WERI-Rb-1 (cell line): ENCODE measurements around the gene BFSP2.

Experiments
- DNase-seq: peaks from one replicate; pipeline ENCODE4 v3.0.0-alpha.2; 2020
- H3K27ac ChIP-seq: fragments of 250-450 bp; sonication (Bioruptor Pico); 2 replicates; pipeline ENCODE4 v1.5.1; 2020; ENCODE audit warnings: mild to moderate bottlenecking, moderate library complexity
- H3K27me3 ChIP-seq: fragments of 250-450 bp; sonication (Bioruptor Pico); 2 replicates; pipeline ENCODE4 v1.5.1; 2021; ENCODE audit warnings: mild to moderate bottlenecking, low read depth, moderate library complexity; ENCODE audit not compliant: insufficient read depth, severe bottlenecking
- H3K36me3 ChIP-seq: fragments of 250-450 bp; sonication (Bioruptor Pico); 2 replicates; pipeline ENCODE4 v1.5.1; 2020; ENCODE audit warnings: mild to moderate bottlenecking, moderate library complexity
- H3K4me3 ChIP-seq: 2 replicates; pipeline ENCODE4 v1.5.1; 2011; ENCODE audit warnings: low read depth, mild to moderate bottlenecking, control low read depth, low read length
- H3K9me3 ChIP-seq: fragments of 250-450 bp; sonication (Bioruptor Pico); 2 replicates; pipeline ENCODE4 v1.5.1; 2021; ENCODE audit warnings: mild to moderate bottlenecking, moderate library complexity; ENCODE audit not compliant: severe bottlenecking
- TF ChIP-seq, protein P1 (sequence below): IDR thresholded peaks from 2 replicates; pipeline ENCODE4 v1.5.1; 2011; ENCODE audit warnings: low read depth, mild to moderate bottlenecking, control low read depth, inconsistent platforms, low read length

Gene BFSP2

DNA sequence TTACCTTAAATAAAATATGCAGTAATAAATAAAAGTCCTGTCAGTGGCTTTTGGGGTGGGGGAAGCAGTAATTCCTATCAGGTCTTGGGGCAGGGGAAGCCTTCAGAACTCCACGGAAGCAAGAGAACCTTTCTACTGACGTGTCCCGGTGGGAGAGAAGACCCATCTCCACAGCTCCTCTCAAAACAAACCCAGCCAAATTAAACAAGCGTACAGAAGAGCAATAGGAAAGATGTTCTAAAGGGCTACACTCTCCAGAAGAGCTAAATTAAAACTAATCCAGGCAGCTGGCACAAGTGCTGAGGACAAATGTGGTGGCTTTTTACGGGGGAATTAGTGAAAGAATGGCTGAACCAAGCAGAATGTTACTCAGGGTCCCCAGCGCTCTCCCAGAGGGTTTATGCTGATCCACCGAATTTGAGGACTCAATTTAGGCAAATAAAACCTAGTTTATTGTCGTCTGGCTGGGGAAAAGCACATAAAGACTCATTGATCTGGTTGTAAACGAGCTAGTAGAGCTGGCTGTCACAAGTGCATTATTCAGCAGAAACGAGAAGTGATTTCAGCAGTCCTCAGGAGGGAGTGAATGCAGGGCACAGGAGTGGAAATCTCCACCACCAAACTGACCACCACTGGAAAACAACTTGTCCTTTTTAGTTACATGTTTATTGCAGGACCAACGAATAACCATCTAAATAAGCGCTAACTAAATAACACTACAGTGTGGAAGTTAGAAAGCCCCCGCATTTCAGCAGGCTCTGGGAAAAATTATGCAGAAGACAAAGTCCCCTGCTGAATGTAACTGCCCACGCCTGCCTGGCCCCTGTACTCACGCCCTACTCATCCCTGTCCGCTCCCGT, 13.5 kb downstream of the BFSP2 start:
- DNase-seq: no peak
- no peak overlapping the region for H3K27ac ChIP-seq
- TF ChIP-seq, protein P1, sequence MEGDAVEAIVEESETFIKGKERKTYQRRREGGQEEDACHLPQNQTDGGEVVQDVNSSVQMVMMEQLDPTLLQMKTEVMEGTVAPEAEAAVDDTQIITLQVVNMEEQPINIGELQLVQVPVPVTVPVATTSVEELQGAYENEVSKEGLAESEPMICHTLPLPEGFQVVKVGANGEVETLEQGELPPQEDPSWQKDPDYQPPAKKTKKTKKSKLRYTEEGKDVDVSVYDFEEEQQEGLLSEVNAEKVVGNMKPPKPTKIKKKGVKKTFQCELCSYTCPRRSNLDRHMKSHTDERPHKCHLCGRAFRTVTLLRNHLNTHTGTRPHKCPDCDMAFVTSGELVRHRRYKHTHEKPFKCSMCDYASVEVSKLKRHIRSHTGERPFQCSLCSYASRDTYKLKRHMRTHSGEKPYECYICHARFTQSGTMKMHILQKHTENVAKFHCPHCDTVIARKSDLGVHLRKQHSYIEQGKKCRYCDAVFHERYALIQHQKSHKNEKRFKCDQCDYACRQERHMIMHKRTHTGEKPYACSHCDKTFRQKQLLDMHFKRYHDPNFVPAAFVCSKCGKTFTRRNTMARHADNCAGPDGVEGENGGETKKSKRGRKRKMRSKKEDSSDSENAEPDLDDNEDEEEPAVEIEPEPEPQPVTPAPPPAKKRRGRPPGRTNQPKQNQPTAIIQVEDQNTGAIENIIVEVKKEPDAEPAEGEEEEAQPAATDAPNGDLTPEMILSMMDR: no peak
- H3K27me3 ChIP-seq: no peaks in the 10 kb centered on the region
- no peak overlapping the region for H3K4me3 ChIP-seq
- H3K9me3 ChIP-seq: no peaks in the 10 kb centered on the region
- H3K36me3 ChIP-seq: no peaks in the 10 kb centered on the region

DNA sequence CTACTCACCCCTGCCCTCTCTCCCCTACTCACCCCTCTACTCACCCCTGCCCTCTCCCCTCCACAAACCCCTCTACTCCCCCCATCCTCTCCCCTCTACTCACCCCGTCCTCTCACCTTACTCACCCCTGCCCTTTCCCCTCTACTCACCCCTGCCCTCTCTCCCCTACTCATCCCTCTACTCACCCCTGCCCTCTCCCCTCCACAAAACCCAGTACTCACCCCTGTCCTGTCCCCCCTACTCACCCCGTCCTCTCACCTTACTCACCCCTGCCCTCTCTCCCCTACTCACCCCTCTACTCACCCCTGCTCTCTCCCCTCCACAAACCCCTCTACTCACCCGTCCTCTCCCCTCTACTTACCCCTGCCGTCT, 14.2 kb downstream of the BFSP2 start:
- Histone ChIP-seq H3K4me3 (no peak overlapping the region), H3K27ac (no peak overlapping the region), H3K36me3 (no peaks in the 10 kb centered on the region), H3K9me3 (no peaks in the 10 kb centered on the region), H3K27me3 (no peaks in the 10 kb centered on the region)
- no peak for DNase-seq
- TF ChIP-seq, protein P1: no peak

DNA sequence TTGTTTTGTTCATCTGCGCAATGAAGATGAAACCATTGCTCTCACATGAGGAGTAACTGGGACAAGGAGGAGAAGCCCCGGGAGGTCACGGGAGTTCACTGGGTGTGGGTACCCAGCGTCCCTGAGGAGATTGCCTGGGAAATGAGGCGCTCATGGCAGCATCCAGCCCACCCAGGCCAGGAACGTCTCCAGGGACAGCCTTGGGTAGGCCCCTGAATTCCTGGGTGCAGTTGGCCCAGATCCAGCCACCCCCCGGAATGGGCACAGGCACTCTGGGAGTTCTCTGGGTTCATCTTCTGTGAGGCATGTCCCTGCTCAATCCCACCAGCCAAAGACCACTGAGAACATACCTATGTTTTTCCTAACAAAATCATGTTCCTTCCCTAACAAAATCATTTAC, 18.5 kb downstream of the BFSP2 start:
- Histone ChIP-seq H3K27ac (no peak overlapping the region), H3K27me3 (no peaks in the 10 kb centered on the region), H3K36me3 (no peaks in the 10 kb centered on the region), H3K9me3 (no peaks in the 10 kb centered on the region), H3K4me3 (no peak overlapping the region)
- TF ChIP-seq, protein P1: no peak
- no peak for DNase-seq

DNA sequence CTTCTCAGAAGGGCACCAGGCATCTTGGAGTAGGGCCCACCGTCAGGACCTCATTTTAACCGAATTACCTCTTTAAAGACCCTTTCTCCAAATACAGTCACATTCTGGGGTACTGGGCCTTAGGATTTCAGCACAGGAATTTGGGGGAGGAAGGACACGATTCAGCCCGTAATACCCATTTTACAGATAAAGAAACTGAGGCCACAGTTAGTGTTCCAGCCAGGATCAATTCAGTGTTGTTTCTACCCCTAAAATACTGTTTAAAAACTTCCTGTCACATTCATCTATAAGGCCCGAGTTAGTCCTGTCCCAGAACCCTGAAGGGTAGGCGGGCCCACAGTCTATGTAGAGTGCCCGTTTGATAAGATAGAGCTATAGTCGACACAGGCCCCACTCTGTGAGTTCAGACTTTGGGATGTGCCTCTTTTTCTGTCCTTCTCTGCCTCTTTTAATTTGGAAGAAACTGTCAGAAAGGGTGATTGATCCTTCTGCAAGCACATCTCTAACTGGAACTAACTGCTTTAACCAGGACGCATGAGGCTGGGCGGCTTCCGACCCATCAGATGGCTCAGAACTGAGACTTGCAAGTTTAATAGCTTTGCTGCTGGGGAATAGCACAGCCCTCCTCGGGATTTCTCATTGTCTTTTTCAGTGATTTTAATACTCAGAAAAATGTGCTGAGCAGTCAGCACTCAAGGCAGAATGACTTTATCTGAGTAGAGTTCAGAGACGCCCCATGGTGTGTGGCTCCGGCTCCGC, 19.5 kb downstream of the BFSP2 start:
- H3K9me3 ChIP-seq: no peaks in the 10 kb centered on the region
- no peak overlapping the region for H3K4me3 ChIP-seq
- TF ChIP-seq, protein P1: no peak
- H3K27ac ChIP-seq: no peak overlapping the region
- H3K36me3 ChIP-seq: no peaks in the 10 kb centered on the region
- no peaks in the 10 kb centered on the region for H3K27me3 ChIP-seq
- no peak for DNase-seq

DNA sequence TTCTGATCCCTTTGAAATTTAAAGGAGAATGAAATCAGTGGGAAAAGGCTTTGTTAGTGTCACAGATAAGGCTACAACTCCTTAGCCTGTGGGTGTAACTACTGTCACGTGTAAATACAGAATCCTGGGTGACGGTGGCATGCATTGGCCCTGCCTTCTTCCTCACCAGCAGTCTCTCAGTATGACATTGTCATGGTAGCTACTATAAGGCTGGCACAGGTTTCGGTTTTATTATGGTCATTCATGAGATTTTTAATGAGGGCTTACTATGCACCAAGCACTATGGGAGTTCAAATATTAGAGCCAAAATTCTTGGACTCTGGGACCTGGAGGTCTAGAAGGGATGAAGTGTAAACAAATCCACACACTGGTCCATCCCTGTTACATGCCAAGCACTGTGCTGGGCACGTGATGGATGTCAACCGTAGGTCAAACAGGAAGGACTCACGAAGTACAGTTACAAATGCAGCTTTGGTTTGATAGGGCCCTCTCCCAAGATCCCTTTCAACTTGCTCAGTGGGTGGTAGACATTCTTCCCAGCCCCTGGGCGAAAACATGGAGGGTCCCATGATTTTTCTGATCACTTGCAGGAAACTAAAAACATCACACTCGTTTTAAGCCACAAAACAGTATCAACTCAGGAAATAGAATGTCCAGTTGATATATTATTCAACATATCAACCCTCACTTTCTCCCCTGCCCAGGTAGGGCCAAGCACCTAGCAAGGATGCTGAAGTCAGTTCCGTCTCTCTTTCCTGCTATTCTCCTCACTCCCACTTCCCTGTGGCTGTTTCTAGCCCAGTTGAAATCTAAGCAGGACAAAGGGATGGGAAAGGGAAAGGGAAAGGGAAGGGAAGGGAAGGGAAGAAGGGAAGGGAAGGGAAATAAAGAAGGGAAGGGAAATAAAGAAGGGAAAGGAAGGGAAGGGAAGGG, 25.3 kb downstream of the BFSP2 start:
- H3K4me3 ChIP-seq: no peak overlapping the region
- no peak for DNase-seq
- TF ChIP-seq, protein P1: no peak
- H3K9me3 ChIP-seq: no peaks in the 10 kb centered on the region
- no peaks in the 10 kb centered on the region for H3K36me3 ChIP-seq
- H3K27ac ChIP-seq: no peak overlapping the region
- no peaks in the 10 kb centered on the region for H3K27me3 ChIP-seq
